ENCODE measurements around the gene HOPX. TPM values are rescaled to one million over a fixed set of nuclear protein-coding genes. Genes with fewer than 3 reads are reported as not detected.

The HOPX gene
- total RNA-seq, 1 donor from 2014 or later: 0.55 TPM

- DNase-seq (ENCODE audit: low spot score, unreplicated experiment): no peak
- Mint-ChIP-seq H3K4me1 (ENCODE audit: low read depth) (no peaks in the 10 kb centered on the region), H3K27me3 (no peaks in the 10 kb centered on the region), H3K27ac (no peak overlapping the region), H3K9me3 (ENCODE audit: low read depth) (no peaks in the 10 kb centered on the region), H3K36me3 (ENCODE audit: insufficient read depth) (no peaks in the 10 kb centered on the region), H3K4me3 (ENCODE audit: low read depth) (no peak overlapping the region)
- no peak for TF ChIP-seq CTCF (IDR thresholded peaks at IDR 0.05; ENCODE audit: unreplicated experiment)
Measured at GRCh38 chr4:56723659-56724230, 42.6 kb upstream of the HOPX start.

- Mint-ChIP-seq H3K36me3 (ENCODE audit: insufficient read depth) (no peaks in the 10 kb centered on the region), H3K4me3 (ENCODE audit: low read depth) (no peak overlapping the region), H3K27ac (no peak overlapping the region), H3K4me1 (ENCODE audit: low read depth) (no peaks in the 10 kb centered on the region), H3K27me3 (no peaks in the 10 kb centered on the region), H3K9me3 (ENCODE audit: low read depth) (no peaks in the 10 kb centered on the region)
- no peak for TF ChIP-seq CTCF (IDR thresholded peaks at IDR 0.05; ENCODE audit: unreplicated experiment)
- no peak for DNase-seq (ENCODE audit: low spot score, unreplicated experiment)
Measured at GRCh38 chr4:56723201-56723605, 42.1 kb upstream of the HOPX start.

- H3K27me3 Mint-ChIP-seq: peaks cover 5% of the 10 kb centered on the region
- no peak overlapping the region for H3K4me3 Mint-ChIP-seq (ENCODE audit: low read depth)
- no peaks in the 10 kb centered on the region for H3K36me3 Mint-ChIP-seq (ENCODE audit: insufficient read depth)
- no peak for DNase-seq (ENCODE audit: low spot score, unreplicated experiment)
- no peak for TF ChIP-seq CTCF (IDR thresholded peaks at IDR 0.05; ENCODE audit: unreplicated experiment)
- peaks cover 4% of the 10 kb centered on the region for H3K9me3 Mint-ChIP-seq (ENCODE audit: low read depth)
- no peaks in the 10 kb centered on the region for H3K4me1 Mint-ChIP-seq (ENCODE audit: low read depth)
- H3K27ac Mint-ChIP-seq: no peak overlapping the region
Measured at GRCh38 chr4:56708146-56708545, 27.1 kb upstream of the HOPX start.

GRCh38 chr4:56705966-56706365 is 24.9 kb upstream of the HOPX start:
- no peaks in the 10 kb centered on the region for H3K4me1 Mint-ChIP-seq (ENCODE audit: low read depth)
- no peaks in the 10 kb centered on the region for H3K9me3 Mint-ChIP-seq (ENCODE audit: low read depth)
- no peak overlapping the region for H3K4me3 Mint-ChIP-seq (ENCODE audit: low read depth)
- no peak for TF ChIP-seq CTCF (IDR thresholded peaks at IDR 0.05; ENCODE audit: unreplicated experiment)
- DNase-seq (ENCODE audit: low spot score, unreplicated experiment): no peak
- H3K36me3 Mint-ChIP-seq (ENCODE audit: insufficient read depth): no peaks in the 10 kb centered on the region
- no peak overlapping the region for H3K27ac Mint-ChIP-seq
- peaks cover 5% of the 10 kb centered on the region for H3K27me3 Mint-ChIP-seq

GRCh38 chr4:56705334-56705733 is 24.2 kb upstream of the HOPX start:
- H3K4me3 Mint-ChIP-seq (ENCODE audit: low read depth): no peak overlapping the region
- H3K4me1 Mint-ChIP-seq (ENCODE audit: low read depth): no peaks in the 10 kb centered on the region
- H3K27ac Mint-ChIP-seq: no peak overlapping the region

More at GRCh38 chr4:56705334-56705733, 24.2 kb upstream of the HOPX start:
- no peak for TF ChIP-seq CTCF (IDR thresholded peaks at IDR 0.05; ENCODE audit: unreplicated experiment)
- no peak for DNase-seq (ENCODE audit: low spot score, unreplicated experiment)
- Mint-ChIP-seq H3K9me3 (ENCODE audit: low read depth) (no peaks in the 10 kb centered on the region), H3K36me3 (ENCODE audit: insufficient read depth) (no peaks in the 10 kb centered on the region), H3K27me3 (peaks cover 5% of the 10 kb centered on the region)

Data from progenitor cell of endocrine pancreas (in vitro differentiated cells).